HepG2 (cell line): Measurements from ENCODE around the gene THRA. TPM values are rescaled to one million over a fixed set of nuclear protein-coding genes. Genes with fewer than 3 reads are reported as not detected.

Source experiments
- ATAC-seq: fragments of 200-7000 bp; cut with Tn5 transposase; 3 replicates; pipeline ENCODE4 v1.9.1; 2020; ENCODE audit warnings: mild to moderate bottlenecking, moderate library complexity
- BruUV-seq: library from RNA; stranded (reverse); fragments of 400-500 nt; replicated peaks from 2 replicates; lab custom pipeline; 2021; lab: Mats Ljungman, UMichigan
- CTCF ChIA-PET: fragments of 300-600 bp; formaldehyde crosslinking; extraction: SDS; loops from one replicate; lab custom pipeline; 2021; ENCODE audit warnings: low total read pairs, inconsistent platforms, low intra/inter-chr PET ratio; lab: Yijun Ruan, JAX
- POLR2A ChIA-PET: fragments of 350-600 bp; sonication (Branson Sonifier 250); formaldehyde crosslinking; loops from one replicate; lab custom pipeline; 2020; ENCODE audit warnings: antibody characterized with exemption, inconsistent platforms; lab: Yijun Ruan, JAX
- DNase-seq: peaks from one replicate; pipeline ENCODE4 v3.0.0-alpha.2; 2015; ENCODE audit warnings: low spot score
- FAIRE-seq: peaks from 3 replicates; lab custom pipeline; 2011; peaks lifted over from hg19 to GRCh38; lab: Jason Lieb, UNC
- H2AFZ ChIP-seq: one replicate; pipeline ENCODE4 v1.6.1; 2011; ENCODE audit warnings: low read length, inconsistent platforms
- H3K27ac ChIP-seq: fragments of 300-600 bp; 3 replicates; pipeline ENCODE4 v1.8.0; 2011; ENCODE audit warnings: mixed run types, mild to moderate bottlenecking, mixed read lengths, low read length, inconsistent platforms; ENCODE audit not compliant: insufficient read depth; ENCODE audit errors: extremely low read length
- H3K27me3 ChIP-seq, 2 experiments: fragments of 200-600 bp in 1 of 2; 2 replicates in 1 of 2; 3 replicates in 1 of 2; pipeline versions ENCODE4 v1.6.0 to v1.8.0; 2011; ENCODE audit warnings: low read length in 2 of 2, mild to moderate bottlenecking in 2 of 2, moderate library complexity in 2 of 2, inconsistent platforms in 1 of 2; ENCODE audit not compliant: insufficient read depth in 2 of 2, control insufficient read depth in 1 of 2
- H3K36me3 ChIP-seq, 2 experiments: fragments of 200-600 bp in 1 of 2; replicated peaks in 1 of 2; 2 replicates in 1 of 2; 3 replicates in 1 of 2; pipeline versions ENCODE4 v1.5.1 to v1.8.0; 2011; ENCODE audit warnings: low read length in 2 of 2, inconsistent platforms in 1 of 2; ENCODE audit not compliant: insufficient read depth in 2 of 2, control insufficient read depth in 1 of 2
- H3K4me1 ChIP-seq: 2 replicates; pipeline ENCODE4 v1.5.1; 2012; ENCODE audit warnings: low read length, inconsistent platforms; ENCODE audit not compliant: insufficient read depth
- H3K4me2 ChIP-seq: 2 replicates; pipeline ENCODE4 v1.6.0; 2011; ENCODE audit warnings: low read depth, low read length, inconsistent platforms
- H3K4me3 ChIP-seq, 3 experiments: fragments of 200-600 bp in 1 of 3; sonication (generic), shearing (Covaris generic) in 1 of 3; replicated peaks in 1 of 3; 2 replicates each; pipeline ENCODE4 v1.5.1; 2011 to 2016; ENCODE audit warnings: low read length in 3 of 3, inconsistent platforms in 2 of 3, low read depth in 2 of 3, mild to moderate bottlenecking in 2 of 3, control low read depth in 1 of 3, mixed read lengths in 1 of 3; ENCODE audit not compliant: insufficient read depth in 1 of 3
- H3K79me2 ChIP-seq: one replicate; pipeline ENCODE4 v1.6.1; 2011; ENCODE audit warnings: low read length, inconsistent platforms; ENCODE audit not compliant: insufficient read depth
- H3K9ac ChIP-seq: 2 replicates; pipeline ENCODE4 v1.6.0; 2011; ENCODE audit warnings: mild to moderate bottlenecking, low read depth, low read length, inconsistent platforms; ENCODE audit not compliant: insufficient read depth
- H3K9me3 ChIP-seq: 2 replicates; pipeline ENCODE4 v1.5.1; 2012; ENCODE audit warnings: mild to moderate bottlenecking, low read length
- H4K20me1 ChIP-seq: 2 replicates; pipeline ENCODE4 v1.6.0; 2011; ENCODE audit warnings: inconsistent platforms, mild to moderate bottlenecking, low read length, moderate library complexity; ENCODE audit not compliant: insufficient read depth
- ARNTL ChIP-seq: sonication (generic); formaldehyde crosslinking; IDR thresholded peaks from 2 replicates; pipeline ENCODE4 v1.4.0; 2020; ENCODE audit warnings: mild to moderate bottlenecking, missing genetic modification reagents
- CSRNP1 ChIP-seq: sonication (generic); formaldehyde crosslinking; IDR thresholded peaks from 2 replicates; pipeline ENCODE4 v1.8.1; 2023; ENCODE audit warnings: mild to moderate bottlenecking, missing genetic modification reagents
- GTF3A ChIP-seq: sonication (generic); formaldehyde crosslinking; conservative IDR thresholded peaks from 2 replicates; pipeline ENCODE4 v1.4.0; 2020; ENCODE audit warnings: mild to moderate bottlenecking, missing genetic modification reagents
- KLF11 ChIP-seq: IDR thresholded peaks from 2 replicates; pipeline ENCODE4 v1.6.1; 2016; ENCODE audit warnings: missing compliant biosample characterization
- ZHX1 ChIP-seq: sonication (generic); formaldehyde crosslinking; IDR thresholded peaks from 2 replicates; pipeline ENCODE4 v1.8.1; 2022; ENCODE audit warnings: low read depth, mild to moderate bottlenecking, missing genetic modification reagents
- ZNF17 ChIP-seq: sonication (generic); formaldehyde crosslinking; IDR thresholded peaks from 2 replicates; pipeline ENCODE4 v1.5.0; 2020; ENCODE audit warnings: mild to moderate bottlenecking, missing genetic modification reagents
- ZNF24 ChIP-seq: fragments of 450-650 bp; IDR thresholded peaks from 2 replicates; pipeline ENCODE4 v1.6.1; 2017; ENCODE audit warnings: antibody characterized with exemption, mild to moderate bottlenecking
- ZNF263 ChIP-seq: sonication (generic); formaldehyde crosslinking; IDR thresholded peaks from 2 replicates; pipeline ENCODE4 v1.4.0; 2020; ENCODE audit warnings: missing genetic modification reagents
- ZNF350 ChIP-seq: sonication (generic); formaldehyde crosslinking; IDR thresholded peaks from 2 replicates; pipeline ENCODE4 v1.4.0; 2020; ENCODE audit warnings: mild to moderate bottlenecking, low read depth, missing genetic modification reagents, borderline replicate concordance
- ZNF558 ChIP-seq: sonication (generic); formaldehyde crosslinking; IDR thresholded peaks from 2 replicates; pipeline ENCODE4 v1.9.0; 2022; ENCODE audit warnings: mild to moderate bottlenecking, missing genetic modification reagents, borderline replicate concordance
- ZNF614 ChIP-seq: IDR thresholded peaks from 2 replicates; pipeline ENCODE4 v1.6.1; 2018; ENCODE audit warnings: missing biosample characterization, missing genetic modification reagents, inconsistent platforms, borderline replicate concordance
- ZNF747 ChIP-seq: sonication (generic); formaldehyde crosslinking; IDR thresholded peaks from 2 replicates; pipeline ENCODE4 v1.8.1; 2023; ENCODE audit warnings: missing genetic modification reagents, mild to moderate bottlenecking, borderline replicate concordance
- ZNF775 ChIP-seq: sonication (generic); formaldehyde crosslinking; IDR thresholded peaks from 2 replicates; pipeline ENCODE4 v1.4.0; 2020; ENCODE audit warnings: missing genetic modification reagents, mild to moderate bottlenecking, moderate library complexity, borderline replicate concordance
- ZNF777 ChIP-seq: sonication (generic); formaldehyde crosslinking; IDR thresholded peaks from 2 replicates; pipeline ENCODE4 v1.4.0; 2020; ENCODE audit warnings: missing genetic modification reagents
- WGBS: methylation state at CpG from one replicate; pipeline ENCODE4 v1.1.6; 2017; ENCODE audit warnings: low lambda C conversion rate; 5-methylcytosine and 5-hydroxymethylcytosine counted together
- in situ Hi-C: cut with HindIII; loops from 2 replicates; pipeline ENCODE4 v1.10.0; 2017; ENCODE audit warnings: low pct_unique_long_range_greater_than_20kb; ENCODE audit not compliant: extremely low pct_ligation_motif_present
- intact Hi-C: fragments of 100-400 bp; cut with micrococcal nuclease; formaldehyde crosslinking; loops from one replicate; pipeline ENCODE4 v1.10.0; 2022; ENCODE audit not compliant: unreplicated experiment
- polyA plus RNA-seq, 8 experiments: library from polyadenylated mRNA; depleted of rRNA in 3 of 8; stranded (reverse) in 7 of 8; unstranded in 1 of 8; fragments of >200 nt; fragmentation: Illumina TruSeq in 4 of 8; extraction: Trizol in 4 of 8; gene quantifications; 2 replicates each; pipeline versions ENCODE4 v1.2.1 to v1.2.3, GENCODE V29; 2011 to 2016; ENCODE audit warnings: low read depth in 4 of 8, missing spikeins in 1 of 8, mixed read lengths in 1 of 8; ENCODE audit not compliant: insufficient read depth in 1 of 8
- total RNA-seq, 5 experiments: library from RNA; depleted of rRNA; stranded (reverse); fragments of >200 nt; fragmentation: Illumina TruSeq; extraction: Trizol; gene quantifications; 2 replicates each; pipeline ENCODE4 v1.2.3, GENCODE V29; 2016; ENCODE audit warnings: low read depth in 1 of 5
- TF ChIP-seq, protein P1 (sequence below): sonication (generic); formaldehyde crosslinking; IDR thresholded peaks from 2 replicates; pipeline ENCODE4 v1.8.1; 2023; ENCODE audit warnings: missing genetic modification reagents, inconsistent platforms, borderline replicate concordance
- TF ChIP-seq, protein P2 (sequence below): sonication (generic); formaldehyde crosslinking; IDR thresholded peaks from 2 replicates; pipeline ENCODE4 v1.4.0; 2020; ENCODE audit warnings: missing genetic modification reagents, mild to moderate bottlenecking, borderline replicate concordance

Gene THRA
- total and polyA plus RNA-seq, 2 of the 13 experiments (the other 11 are each of a cell fraction or from before 2014, with no cell fraction given), result 8.0 to 9.9 TPM

- Histone ChIP-seq H3K9me3 (no peaks in the 10 kb centered on the region), H3K4me3 (no peak overlapping the region), H3K27ac (no peak overlapping the region), H3K4me1 (peaks cover 100% of the 10 kb centered on the region), H3K4me2 (peak overlapping the region; percentile 93), H3K79me2 (no peaks in the 10 kb centered on the region), H4K20me1 (no peaks in the 10 kb centered on the region), H2AFZ (no peak overlapping the region), H3K27me3 (peaks cover 0 to 9% of the 10 kb centered on the region in 2 experiments; a peak in 1 of 5 replicates), H3K9ac (no peak overlapping the region; the same call in 1 of the 2 replicates), H3K36me3 (no peaks in the 10 kb centered on the region)
- no TSS peak for BruUV-seq
- DNase-seq (peak; percentile 57), ATAC-seq (no peak), FAIRE-seq (no peak)
- ChIA-PET CTCF (no interaction called here), POLR2A (interaction anchor here (0.7 to 7.3 kb wide), 3 partner anchors 9 to 70 kb away, joined by 5 to 568 read pairs (median 150); partner anchors contain the start of genes MSL1 and NR1D1)
- in situ Hi-C loops, result no loop called here
- 80% methylated on average over 9 of the region's 9 CpGs for WGBS
- intact Hi-C loops, result loop anchor here (5.0 to 10.0 kb wide), 2 partner anchors 184 to 1357 kb away; partner anchors contain the start of genes LRRC3C, ORMDL3 and PSMB3
- 0 out of 2 replicates have a peak, but pooled peaks have one; percentile 31 for TF ChIP-seq ZNF614 (CRISPR knock-in tag)
- TF ChIP-seq ZNF350, result no peak
- TF ChIP-seq, protein P1, sequence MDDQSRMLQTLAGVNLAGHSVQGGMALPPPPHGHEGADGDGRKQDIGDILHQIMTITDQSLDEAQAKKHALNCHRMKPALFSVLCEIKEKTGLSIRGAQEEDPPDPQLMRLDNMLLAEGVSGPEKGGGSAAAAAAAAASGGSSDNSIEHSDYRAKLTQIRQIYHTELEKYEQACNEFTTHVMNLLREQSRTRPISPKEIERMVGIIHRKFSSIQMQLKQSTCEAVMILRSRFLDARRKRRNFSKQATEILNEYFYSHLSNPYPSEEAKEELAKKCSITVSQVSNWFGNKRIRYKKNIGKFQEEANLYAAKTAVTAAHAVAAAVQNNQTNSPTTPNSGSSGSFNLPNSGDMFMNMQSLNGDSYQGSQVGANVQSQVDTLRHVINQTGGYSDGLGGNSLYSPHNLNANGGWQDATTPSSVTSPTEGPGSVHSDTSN (CRISPR knock-in tag), result no peak
- TF ChIP-seq KLF11 (CRISPR knock-in tag), result no peak
- no peak for TF ChIP-seq ZNF17 (CRISPR knock-in tag)
- TF ChIP-seq ZNF263 (CRISPR knock-in tag), result no peak
- TF ChIP-seq ZNF747 (CRISPR knock-in tag), result no peak
- TF ChIP-seq CSRNP1 (CRISPR knock-in tag), result no peak
- no peak for TF ChIP-seq ZNF558 (CRISPR knock-in tag)
- TF ChIP-seq ARNTL (CRISPR knock-in tag), result no peak
- no peak for TF ChIP-seq ZNF775 (CRISPR knock-in tag)
- TF ChIP-seq, protein P2, sequence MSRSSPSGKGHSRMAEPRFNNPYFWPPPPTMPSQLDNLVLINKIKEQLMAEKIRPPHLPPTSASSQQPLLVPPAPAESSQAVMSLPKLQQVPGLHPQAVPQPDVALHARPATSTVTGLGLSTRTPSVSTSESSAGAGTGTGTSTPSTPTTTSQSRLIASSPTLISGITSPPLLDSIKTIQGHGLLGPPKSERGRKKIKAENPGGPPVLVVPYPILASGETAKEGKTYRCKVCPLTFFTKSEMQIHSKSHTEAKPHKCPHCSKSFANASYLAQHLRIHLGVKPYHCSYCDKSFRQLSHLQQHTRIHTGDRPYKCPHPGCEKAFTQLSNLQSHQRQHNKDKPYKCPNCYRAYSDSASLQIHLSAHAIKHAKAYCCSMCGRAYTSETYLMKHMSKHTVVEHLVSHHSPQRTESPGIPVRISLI (CRISPR knock-in tag), result 0 out of 2 replicates have a peak, but pooled peaks have one; percentile 37
- no peak for TF ChIP-seq ZNF777 (CRISPR knock-in tag)
- no peak for TF ChIP-seq ZNF24
- 0 out of 2 replicates have a peak, but pooled peaks have one; percentile 49 for TF ChIP-seq GTF3A
- TF ChIP-seq ZHX1 (CRISPR knock-in tag), result no peak
Observed at GRCh38 chr17:40108970-40109824, 46.4 kb downstream of the THRA start.
